H1 (cell line): Measurements from ENCODE around the gene SUDS3. TPM values are rescaled to one million over a fixed set of nuclear protein-coding genes. Genes with fewer than 3 reads are reported as not detected.

ENCODE experiments used
- CTCF ChIA-PET: fragments of 300-600 bp; sonication (Branson Sonifier 250); formaldehyde crosslinking; loops from one replicate; lab custom pipeline; 2021; ENCODE audit not compliant: partially characterized antibody; lab: Charles Lee
- POLR2A ChIA-PET: fragments of 300-600 bp; sonication (Branson Sonifier 250); formaldehyde crosslinking; loops from one replicate; lab custom pipeline; 2021; ENCODE audit warnings: inconsistent platforms; ENCODE audit not compliant: partially characterized antibody; lab: Charles Lee
- DNase-seq, 2 experiments: peaks; one replicate each; pipeline versions ENCODE4 v3.0.0 to v3.0.0-alpha.2; 2010 to 2022; ENCODE audit warnings: low spot score in 2 of 2, low read depth in 1 of 2, mixed read lengths in 1 of 2
- FAIRE-seq: peaks from 2 replicates; lab custom pipeline; 2011; peaks lifted over from hg19 to GRCh38; lab: Jason Lieb, UNC
- H2AFZ ChIP-seq: 2 replicates; pipeline ENCODE4 v1.8.1; 2012; ENCODE audit warnings: low read length, inconsistent platforms
- H2AK5ac ChIP-seq: 2 replicates; pipeline ENCODE4 v1.6.1; 2013; ENCODE audit warnings: low read depth, low read length
- H2BK120ac ChIP-seq: replicated peaks from 2 replicates; pipeline ENCODE3; 2013; ENCODE audit warnings: low read depth, low read length, inconsistent platforms
- H2BK12ac ChIP-seq: 2 replicates; pipeline ENCODE4 v1.6.1; 2013; ENCODE audit warnings: low read depth, low read length
- H2BK15ac ChIP-seq: 2 replicates; pipeline ENCODE4 v1.6.1; 2013; ENCODE audit warnings: low read length
- H2BK20ac ChIP-seq: 2 replicates; pipeline ENCODE4 v1.6.1; 2013; ENCODE audit warnings: low read length
- H2BK5ac ChIP-seq: 2 replicates; pipeline ENCODE4 v1.6.1; 2013; ENCODE audit warnings: low read depth, low read length
- H3K14ac ChIP-seq: 2 replicates; pipeline ENCODE4 v1.6.1; 2013; ENCODE audit warnings: inconsistent platforms; ENCODE audit not compliant: insufficient read length
- H3K18ac ChIP-seq: 2 replicates; pipeline ENCODE4 v1.6.1; 2013; ENCODE audit warnings: low read length; ENCODE audit errors: extremely low read depth
- H3K23ac ChIP-seq: 2 replicates; pipeline ENCODE4 v1.6.1; 2013; ENCODE audit warnings: inconsistent platforms; ENCODE audit not compliant: insufficient read length
- H3K23me2 ChIP-seq: 2 replicates; pipeline ENCODE4 v1.6.1; 2013; ENCODE audit warnings: low read depth, low read length
- H3K27ac ChIP-seq: 2 replicates; pipeline ENCODE4 v1.6.1; 2011; ENCODE audit warnings: low read depth, low read length, inconsistent platforms
- H3K27me3 ChIP-seq, 4 experiments: replicated peaks in 1 of 4; 1 replicate in 1 of 4; 2 replicates in 3 of 4; pipeline versions ENCODE4 v1.6.1 to v1.8.1; 2011 to 2013; ENCODE audit warnings: low read length in 3 of 4, mild to moderate bottlenecking in 3 of 4, inconsistent platforms in 2 of 4, mixed read lengths in 2 of 4, moderate library complexity in 1 of 4; ENCODE audit not compliant: control insufficient read depth in 3 of 4, insufficient read depth in 3 of 4; ENCODE audit errors: extremely low read depth in 1 of 4
- H3K36me3 ChIP-seq, 4 experiments: 2 replicates each; pipeline versions ENCODE4 v1.6.1 to v1.8.1; 2011 to 2013; ENCODE audit warnings: mild to moderate bottlenecking in 4 of 4, low read length in 3 of 4, moderate library complexity in 2 of 4, control low read depth in 1 of 4, inconsistent platforms in 1 of 4; ENCODE audit not compliant: insufficient read depth in 4 of 4, control insufficient read depth in 2 of 4
- H3K4ac ChIP-seq: replicated peaks from 2 replicates; pipeline ENCODE3; 2013; ENCODE audit warnings: low read length, low read depth, mixed read lengths, inconsistent platforms; ENCODE audit not compliant: insufficient read length
- H3K4me1 ChIP-seq, 4 experiments: replicated peaks in 1 of 4; 1 replicate in 1 of 4; 2 replicates in 3 of 4; pipeline versions ENCODE4 v1.6.1 to v1.8.1; 2011 to 2013; ENCODE audit warnings: low read length in 3 of 4, inconsistent platforms in 2 of 4, mixed read lengths in 1 of 4; ENCODE audit not compliant: insufficient read depth in 4 of 4, control insufficient read depth in 3 of 4
- H3K4me2 ChIP-seq, 2 experiments: 2 replicates each; pipeline versions ENCODE4 v1.6.1 to v1.8.1; 2011 to 2013; ENCODE audit warnings: low read depth in 2 of 2, low read length in 2 of 2, control low read depth in 1 of 2, inconsistent platforms in 1 of 2, mild to moderate bottlenecking in 1 of 2; ENCODE audit not compliant: insufficient read depth in 1 of 2
- H3K4me3 ChIP-seq, 4 experiments: fragments of 200-600, 300-600 bp in 1 of 4; sonication (generic), shearing (Covaris generic), sonication (Bioruptor Twin) in 1 of 4; 2 replicates each; pipeline versions ENCODE4 v1.5.1 to v1.8.1; 2011 to 2016; ENCODE audit warnings: low read length in 4 of 4, low read depth in 3 of 4, control low read depth in 2 of 4, inconsistent platforms in 2 of 4, mild to moderate bottlenecking in 2 of 4, mixed read lengths in 1 of 4, moderate library complexity in 1 of 4; ENCODE audit not compliant: insufficient read depth in 2 of 4; ENCODE audit errors: extremely low read depth in 1 of 4
- H3K56ac ChIP-seq: replicated peaks from 2 replicates; pipeline ENCODE3; 2013; ENCODE audit warnings: low read depth, mild to moderate bottlenecking, mixed read lengths, low read length, inconsistent platforms; ENCODE audit not compliant: insufficient read length
- H3K79me1 ChIP-seq: 2 replicates; pipeline ENCODE4 v1.6.1; 2013; ENCODE audit warnings: low read depth, low read length, control low read depth
- H3K79me2 ChIP-seq, 2 experiments: 2 replicates each; pipeline versions ENCODE4 v1.6.1 to v1.8.1; 2012 to 2013; ENCODE audit warnings: low read length in 2 of 2, mild to moderate bottlenecking in 2 of 2, inconsistent platforms in 1 of 2; ENCODE audit not compliant: insufficient read depth in 2 of 2, control insufficient read depth in 1 of 2
- H3K9ac ChIP-seq, 4 experiments: replicated peaks in 1 of 4; 1 replicate in 1 of 4; 2 replicates in 3 of 4; pipeline versions ENCODE4 v1.6.1 to v1.8.1; 2011 to 2013; ENCODE audit warnings: low read depth in 3 of 4, low read length in 3 of 4, control low read depth in 2 of 4, mild to moderate bottlenecking in 2 of 4, moderate library complexity in 2 of 4, inconsistent platforms in 1 of 4; ENCODE audit errors: extremely low read depth in 1 of 4
- H3K9me3 ChIP-seq, 2 experiments: 2 replicates each; pipeline versions ENCODE4 v1.6.1 to v1.8.1; 2012 to 2013; ENCODE audit warnings: mild to moderate bottlenecking in 2 of 2, moderate library complexity in 2 of 2, control low read depth in 1 of 2, inconsistent platforms in 1 of 2, low read depth in 1 of 2, low read length in 1 of 2, mixed read lengths in 1 of 2; ENCODE audit not compliant: insufficient read depth in 2 of 2
- H4K20me1 ChIP-seq, 2 experiments: replicated peaks in 1 of 2; 2 replicates each; pipeline versions ENCODE3 to v1.8.1; 2011 to 2013; ENCODE audit warnings: inconsistent platforms in 2 of 2, low read length in 2 of 2, mild to moderate bottlenecking in 1 of 2; ENCODE audit not compliant: insufficient read depth in 2 of 2, control insufficient read depth in 1 of 2
- H4K5ac ChIP-seq: 2 replicates; pipeline ENCODE4 v1.6.1; 2013; ENCODE audit warnings: low read length, low read depth, mixed read lengths, inconsistent platforms; ENCODE audit not compliant: insufficient read length
- H4K8ac ChIP-seq: 2 replicates; pipeline ENCODE4 v1.8.0; 2013; ENCODE audit warnings: mild to moderate bottlenecking, moderate library complexity, low read length, inconsistent platforms; ENCODE audit not compliant: insufficient read depth; ENCODE audit errors: extremely low read depth
- H4K91ac ChIP-seq: replicated peaks from 2 replicates; pipeline ENCODE3; 2013; ENCODE audit warnings: low read length, mixed read lengths, inconsistent platforms; ENCODE audit not compliant: insufficient read length
- ASH2L ChIP-seq: fragments of 200-600, 300-600 bp; sonication (generic); IDR thresholded peaks from one replicate; pipeline ENCODE4 v1.7.1; 2017; ENCODE audit warnings: low read length
- CBX8 ChIP-seq: fragments of 300-800, 300-1000 bp; sonication (generic); IDR thresholded peaks from 2 replicates; pipeline ENCODE4 v1.7.1; 2016; ENCODE audit warnings: low read depth, low read length, borderline replicate concordance
- CHD1 ChIP-seq: IDR thresholded peaks from 2 replicates; pipeline ENCODE4 v1.6.1; 2012; ENCODE audit warnings: low read depth, low read length, improper control_type of control experiment
- CHD2 ChIP-seq: IDR thresholded peaks from 2 replicates; pipeline ENCODE4 v1.6.1; 2012; ENCODE audit warnings: low read length, improper control_type of control experiment
- GTF2F1 ChIP-seq: IDR thresholded peaks from 2 replicates; pipeline ENCODE4 v1.6.1; 2012; ENCODE audit warnings: low read depth, low read length, improper control_type of control experiment, borderline replicate concordance
- HDAC6 ChIP-seq: IDR thresholded peaks from one replicate; pipeline ENCODE4 v1.7.1; 2012; ENCODE audit warnings: low read depth, mild to moderate bottlenecking, inconsistent platforms, low read length, moderate library complexity
- JUN ChIP-seq: IDR thresholded peaks from 2 replicates; pipeline ENCODE4 v1.6.1; 2011; ENCODE audit warnings: low read depth, mild to moderate bottlenecking, improper control_type of control experiment, low read length
- NRF1 ChIP-seq: IDR thresholded peaks from 2 replicates; pipeline ENCODE4 v1.6.1; 2011; ENCODE audit warnings: mild to moderate bottlenecking, low read depth, low read length, improper control_type of control experiment
- PHF8 ChIP-seq: fragments of 200-600 bp; sonication (generic); conservative IDR thresholded peaks from 2 replicates; pipeline ENCODE4 v1.7.1; 2012; ENCODE audit warnings: low read depth, mild to moderate bottlenecking, inconsistent platforms, low read length, moderate library complexity
- RNF2 ChIP-seq: fragments of 200-900, 300-1000 bp; sonication (generic); IDR thresholded peaks from 2 replicates; pipeline ENCODE4 v1.7.1; 2016; ENCODE audit warnings: borderline replicate concordance, low read depth, mild to moderate bottlenecking, antibody characterized with exemption, low read length; ENCODE audit not compliant: poor library complexity, severe bottlenecking; ENCODE audit errors: missing control alignments
- SIX5 ChIP-seq: IDR thresholded peaks from 2 replicates; pipeline ENCODE4 v1.6.1; 2011; ENCODE audit warnings: mild to moderate bottlenecking, low read depth, low read length
- SP4 ChIP-seq: IDR thresholded peaks from 2 replicates; pipeline ENCODE4 v1.6.1; 2012; ENCODE audit warnings: low read length, inconsistent platforms
- SRF ChIP-seq: IDR thresholded peaks from 2 replicates; pipeline ENCODE4 v1.6.1; 2011; ENCODE audit warnings: mild to moderate bottlenecking, low read depth, low read length, moderate library complexity
- TBP ChIP-seq: IDR thresholded peaks from 2 replicates; pipeline ENCODE4 v1.6.1; 2011; ENCODE audit warnings: low read depth, low read length, improper control_type of control experiment
- WGBS, 2 experiments: shearing (Covaris generic) in 1 of 2; methylation state at CpG; one replicate each; pipeline versions ENCODE4 v1.1.6 to v1.1.7; 2013 to 2015; ENCODE audit warnings: low lambda C conversion rate in 2 of 2, mixed read lengths in 2 of 2, inconsistent platforms in 1 of 2, low coverage in 1 of 2, missing lambda C conversion rate in 1 of 2; ENCODE audit not compliant: insufficient replicate concordance in 2 of 2, insufficient coverage in 1 of 2, insufficient read length in 1 of 2; ENCODE audit errors: extremely low coverage in 1 of 2, missing lambda C conversion rate in 1 of 2; 5-methylcytosine and 5-hydroxymethylcytosine counted together
- polyA plus RNA-seq, 7 experiments: library from polyadenylated mRNA; depleted of rRNA in 3 of 7; stranded (reverse) in 5 of 7; unstranded in 2 of 7; fragments of >200 nt in 5 of 7; fragments of 200-250 nt in 2 of 7; gene quantifications; 1 replicate in 5 of 7; 2 replicates in 1 of 7; 4 replicates in 1 of 7; pipeline versions ENCODE4 v1.2.1 to v1.2.3, GENCODE V29; 2011 to 2013; ENCODE audit warnings: missing spikeins in 2 of 7, mixed read lengths in 2 of 7
- total RNA-seq: library from RNA; stranded (reverse); fragmentation: NEBNext Ultra II Directional; extraction: Animal tissue kit (Norgen Biotek cat#: 25700); gene quantifications from 2 replicates; pipeline ENCODE4 v1.2.1, GENCODE V29; 2021

The SUDS3 gene
- total and polyA plus RNA-seq, 2 of the 8 experiments (the other 6 are each of a cell fraction or from before 2014, with no cell fraction given), result 30.0 to 58.7 TPM

- CTCF ChIA-PET, result interaction anchor here (0.6 to 1.7 kb wide), 2 partner anchors 13 to 1331 kb away, joined by 3 to 4 read pairs; no protein-coding TSS in a partner anchor
- no peak for TF ChIP-seq SIX5
- TF ChIP-seq SP4, result no peak
- TF ChIP-seq PHF8, result no peak
- no peak for TF ChIP-seq TBP
- TF ChIP-seq CBX8, result no peak
- TF ChIP-seq CHD1, result no peak
- TF ChIP-seq HDAC6, result no peak
- no peak for TF ChIP-seq SRF
- no peak for TF ChIP-seq NRF1
- TF ChIP-seq CHD2, result no peak
- no peak for TF ChIP-seq RNF2
- TF ChIP-seq JUN, result no peak
- no peak for TF ChIP-seq GTF2F1
- TF ChIP-seq ASH2L, result no peak
Observed at GRCh38 chr12:118418385-118419057, 42.2 kb downstream of the SUDS3 start.

More at GRCh38 chr12:118418385-118419057, 42.2 kb downstream of the SUDS3 start:
- Histone ChIP-seq H3K27me3 (peaks cover 0 to 1% (median 0%) of the 10 kb centered on the region in 4 experiments; a peak in 1 of 7 replicates), H3K4me3 (no peak overlapping the region), H4K5ac (no peak overlapping the region), H2BK15ac (no peak overlapping the region), H3K9me3 (no peaks in the 10 kb centered on the region), H3K23ac (no peak overlapping the region), H2AK5ac (no peak overlapping the region), H3K9ac (no peak overlapping the region), H3K56ac (no peak overlapping the region), H2BK120ac (no peak overlapping the region), H3K4ac (no peak overlapping the region), H3K4me1 (no peaks in the 10 kb centered on the region), H3K4me2 (no peak overlapping the region), H3K23me2 (no peaks in the 10 kb centered on the region), H3K79me1 (no peaks in the 10 kb centered on the region), H4K8ac (no peak overlapping the region), H2AFZ (no peak overlapping the region), H2BK20ac (no peak overlapping the region), H2BK5ac (no peak overlapping the region), H4K91ac (no peak overlapping the region), H3K36me3 (peaks cover 4 to 33% (median 24%) of the 10 kb centered on the region in 4 experiments; a peak in 7 of 8 replicates), H3K18ac (no peak overlapping the region), H3K79me2 (no peaks in the 10 kb centered on the region), H2BK12ac (no peak overlapping the region), H3K14ac (no peak overlapping the region), H4K20me1 (peaks cover 0 to 3% of the 10 kb centered on the region in 2 experiments), H3K27ac (no peak overlapping the region)
- DNase-seq, result no peak
- no peak for FAIRE-seq
- 93% methylated on average over 1 of the region's 1 CpG; no CpG with 5 or more reads in 1 of the 2 experiments for WGBS, 2 experiments
- POLR2A ChIA-PET, result interaction anchor here (0.6 to 1.5 kb wide), 5 partner anchors 11 to 876 kb away, joined by 3 to 4 read pairs (median 3); no protein-coding TSS in a partner anchor
